ENCODE measurements around the gene SNX30.

SNX30 gene

DNA sequence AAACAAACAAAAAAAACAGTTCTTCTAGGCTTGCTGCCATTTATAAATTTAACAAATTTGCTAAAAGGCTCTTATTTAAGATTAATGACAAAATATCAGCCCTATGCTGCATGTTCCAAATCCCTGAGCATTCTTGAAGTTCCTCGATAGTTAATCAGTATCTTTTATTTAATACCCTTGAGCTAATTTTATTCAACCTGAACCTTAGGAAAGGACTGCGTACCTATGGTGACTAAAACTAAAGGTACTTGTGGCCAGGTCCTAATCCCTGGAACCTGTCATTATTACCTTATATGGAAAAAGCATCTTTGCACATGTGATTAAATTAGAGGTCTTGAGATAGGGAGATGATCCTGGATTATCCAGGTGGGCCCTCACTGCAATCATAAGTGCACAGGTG lies 22.2 kb upstream of the SNX30 start:
- no peaks in the 10 kb centered on the region for H3K79me2 ChIP-seq (ENCODE audit: control insufficient read depth, insufficient read depth, low read length, poor library complexity)
- no peak overlapping the region for H3K4me3 ChIP-seq (ENCODE audit: low read depth, low read length)
- H4K12ac ChIP-seq (ENCODE audit: low read depth, low read length): no peak overlapping the region
- no peaks in the 10 kb centered on the region for H3K9me3 ChIP-seq (ENCODE audit: insufficient read depth, low read depth, low read length)
- no peaks in the 10 kb centered on the region for H3K27me3 ChIP-seq (ENCODE audit: insufficient read depth, low read length)
- H2BK120ac ChIP-seq (ENCODE audit: insufficient read depth, low read length, poor library complexity): no peak overlapping the region
- no peak for DNase-seq
- no peak overlapping the region for H4K91ac ChIP-seq (ENCODE audit: low read depth, low read length)
- no peak overlapping the region for H3K4me2 ChIP-seq (ENCODE audit: low read length)
- WGBS (ENCODE audit: extremely low coverage, insufficient coverage, insufficient read length): no CpG with 5 or more reads among the region's 2 CpGs
- no peak overlapping the region for H4K8ac ChIP-seq (ENCODE audit: low read depth, low read length)
- H3K14ac ChIP-seq (ENCODE audit: low read length): no peak overlapping the region
- no peak overlapping the region for H3K18ac ChIP-seq (ENCODE audit: low read length)
- H2BK12ac ChIP-seq (ENCODE audit: low read length): no peak overlapping the region
- H3K27ac ChIP-seq (ENCODE audit: low read depth, low read length): no peak overlapping the region
- H3K9ac ChIP-seq (ENCODE audit: low read length): no peak overlapping the region
- H2AK5ac ChIP-seq (ENCODE audit: low read length): no peak overlapping the region
- H3K23ac ChIP-seq (ENCODE audit: low read length): no peak overlapping the region
- H3K4me1 ChIP-seq (ENCODE audit: control insufficient read depth in 1 of 2, insufficient read depth in 2 of 2, low read length in 2 of 2): no peaks in the 10 kb centered on the region
- no peaks in the 10 kb centered on the region for H3K36me3 ChIP-seq (ENCODE audit: control insufficient read depth in 1 of 2, insufficient read depth in 2 of 2, low read length in 2 of 2)
- no peaks in the 10 kb centered on the region for H3K79me1 ChIP-seq (ENCODE audit: low read length)
- H2AFZ ChIP-seq (ENCODE audit: insufficient read depth, low read length, poor library complexity): no peak overlapping the region
- H2BK5ac ChIP-seq (ENCODE audit: low read depth, low read length, poor library complexity): no peak overlapping the region
- no peak overlapping the region for H3K4ac ChIP-seq (ENCODE audit: low read depth, low read length)

DNA sequence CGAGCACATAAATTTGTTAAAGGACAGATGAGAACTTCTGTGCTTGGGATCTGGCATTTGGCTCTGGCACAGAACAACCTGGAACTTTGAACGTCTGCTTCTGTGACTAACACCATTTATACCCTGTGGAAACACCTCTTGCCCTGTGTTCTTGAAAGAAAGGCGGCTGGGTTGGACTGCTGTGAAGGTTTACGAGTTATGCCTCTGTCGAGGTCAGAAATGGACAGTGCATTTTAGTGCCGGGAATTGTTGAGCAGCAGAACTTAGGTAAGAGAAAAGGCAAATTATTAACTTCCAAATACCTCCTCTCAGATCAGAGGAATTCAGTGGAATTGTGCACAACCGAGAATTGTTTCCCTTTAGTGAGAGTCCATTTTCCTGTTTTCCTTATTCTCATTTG lies 18.6 kb upstream of the SNX30 start:
- Histone ChIP-seq H4K12ac (ENCODE audit: low read depth, low read length) (no peak overlapping the region), H3K4me2 (ENCODE audit: low read length) (no peak overlapping the region), H4K91ac (ENCODE audit: low read depth, low read length) (no peak overlapping the region), H3K18ac (ENCODE audit: low read length) (no peak overlapping the region), H3K27ac (ENCODE audit: low read depth, low read length) (no peak overlapping the region), H3K23ac (ENCODE audit: low read length) (no peak overlapping the region), H3K4me3 (ENCODE audit: low read depth, low read length) (no peak overlapping the region), H3K4ac (ENCODE audit: low read depth, low read length) (no peak overlapping the region), H2BK120ac (ENCODE audit: insufficient read depth, low read length, poor library complexity) (no peak overlapping the region), H4K8ac (ENCODE audit: low read depth, low read length) (no peak overlapping the region), H3K9me3 (ENCODE audit: insufficient read depth, low read depth, low read length) (no peaks in the 10 kb centered on the region), H3K79me1 (ENCODE audit: low read length) (no peaks in the 10 kb centered on the region), H3K27me3 (ENCODE audit: insufficient read depth, low read length) (no peaks in the 10 kb centered on the region), H2BK12ac (ENCODE audit: low read length) (no peak overlapping the region), H2AK5ac (ENCODE audit: low read length) (no peak overlapping the region), H3K36me3 (ENCODE audit: control insufficient read depth in 1 of 2, insufficient read depth in 2 of 2, low read length in 2 of 2) (no peaks in the 10 kb centered on the region), H3K79me2 (ENCODE audit: control insufficient read depth, insufficient read depth, low read length, poor library complexity) (no peaks in the 10 kb centered on the region), H3K9ac (ENCODE audit: low read length) (no peak overlapping the region), H2AFZ (ENCODE audit: insufficient read depth, low read length, poor library complexity) (no peak overlapping the region), H2BK5ac (ENCODE audit: low read depth, low read length, poor library complexity) (no peak overlapping the region), H3K14ac (ENCODE audit: low read length) (no peak overlapping the region), H3K4me1 (ENCODE audit: control insufficient read depth in 1 of 2, insufficient read depth in 2 of 2, low read length in 2 of 2) (no peaks in the 10 kb centered on the region)
- WGBS (ENCODE audit: extremely low coverage, insufficient coverage, insufficient read length): no CpG with 5 or more reads among the region's 7 CpGs
- no peak for DNase-seq

DNA sequence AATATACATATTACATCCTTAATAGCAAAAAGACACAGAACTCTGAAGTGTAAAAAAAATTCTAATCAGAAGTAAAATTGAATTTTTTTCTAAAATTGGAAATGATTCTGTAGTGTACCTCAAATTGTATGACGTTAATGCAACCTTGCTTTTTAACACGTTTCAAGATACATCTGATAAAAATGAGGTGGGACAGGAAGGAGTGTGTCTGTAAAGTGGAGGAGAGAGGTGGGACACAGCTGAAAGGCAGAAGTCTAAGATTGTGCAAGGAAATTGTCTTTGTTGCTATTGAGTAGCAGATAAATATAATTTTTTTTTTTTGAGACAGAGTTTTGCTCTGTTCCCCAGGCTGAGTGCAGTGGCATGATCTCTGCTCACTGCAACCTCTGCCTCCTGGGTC lies 15.7 kb upstream of the SNX30 start:
- Histone ChIP-seq H3K79me2 (ENCODE audit: control insufficient read depth, insufficient read depth, low read length, poor library complexity) (no peaks in the 10 kb centered on the region), H4K12ac (ENCODE audit: low read depth, low read length) (no peak overlapping the region), H3K14ac (ENCODE audit: low read length) (no peak overlapping the region), H3K4me1 (ENCODE audit: control insufficient read depth in 1 of 2, insufficient read depth in 2 of 2, low read length in 2 of 2) (no peaks in the 10 kb centered on the region), H3K36me3 (ENCODE audit: control insufficient read depth in 1 of 2, insufficient read depth in 2 of 2, low read length in 2 of 2) (no peaks in the 10 kb centered on the region), H2BK12ac (ENCODE audit: low read length) (no peak overlapping the region), H2BK5ac (ENCODE audit: low read depth, low read length, poor library complexity) (no peak overlapping the region), H3K18ac (ENCODE audit: low read length) (no peak overlapping the region), H2AK5ac (ENCODE audit: low read length) (no peak overlapping the region), H3K4ac (ENCODE audit: low read depth, low read length) (no peak overlapping the region), H3K79me1 (ENCODE audit: low read length) (no peaks in the 10 kb centered on the region), H3K27me3 (ENCODE audit: insufficient read depth, low read length) (no peaks in the 10 kb centered on the region), H3K27ac (ENCODE audit: low read depth, low read length) (no peak overlapping the region), H4K91ac (ENCODE audit: low read depth, low read length) (no peak overlapping the region), H2BK120ac (ENCODE audit: insufficient read depth, low read length, poor library complexity) (no peak overlapping the region), H3K4me3 (ENCODE audit: low read depth, low read length) (no peak overlapping the region), H3K9me3 (ENCODE audit: insufficient read depth, low read depth, low read length) (no peaks in the 10 kb centered on the region), H3K23ac (ENCODE audit: low read length) (no peak overlapping the region), H3K9ac (ENCODE audit: low read length) (no peak overlapping the region), H4K8ac (ENCODE audit: low read depth, low read length) (no peak overlapping the region), H3K4me2 (ENCODE audit: low read length) (no peak overlapping the region), H2AFZ (ENCODE audit: insufficient read depth, low read length, poor library complexity) (no peak overlapping the region)
- DNase-seq: no peak
- whole genome bisulfite sequencing (ENCODE audit: extremely low coverage, insufficient coverage, insufficient read length): no CpG with 5 or more reads among the region's 2 CpGs

DNA sequence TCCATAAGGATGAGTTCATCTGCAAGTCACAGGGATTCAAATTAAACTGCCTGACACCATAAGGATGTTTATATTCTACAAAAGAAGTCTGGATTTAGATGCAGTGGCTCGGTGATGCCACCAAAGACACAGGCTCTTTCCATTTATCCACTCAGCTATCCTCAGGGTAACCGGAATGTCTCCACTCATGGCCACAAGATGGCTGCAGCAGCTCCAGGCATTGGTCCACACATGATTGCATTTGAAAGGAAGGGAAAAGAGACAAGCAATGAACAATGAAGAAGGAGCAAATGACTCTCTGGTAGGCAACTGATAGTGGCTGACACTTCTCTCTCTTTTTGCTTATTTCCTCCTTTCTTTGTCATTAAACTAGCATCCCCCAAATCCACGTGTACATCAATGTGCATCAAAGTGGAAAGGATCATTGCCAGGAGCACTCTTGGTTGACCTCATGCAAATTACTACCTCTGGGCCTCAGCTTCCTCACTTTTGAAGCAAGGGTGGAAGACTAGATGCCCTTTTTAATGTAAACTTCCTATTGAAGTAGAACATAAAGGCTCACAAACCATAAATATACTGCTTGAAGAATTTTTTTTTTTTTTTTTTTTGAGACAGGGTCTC lies 7.2 kb upstream of the SNX30 start:
- H2BK120ac ChIP-seq (ENCODE audit: insufficient read depth, low read length, poor library complexity): no peak overlapping the region
- H4K8ac ChIP-seq (ENCODE audit: low read depth, low read length): no peak overlapping the region
- H3K14ac ChIP-seq (ENCODE audit: low read length): no peak overlapping the region
- H3K4me1 ChIP-seq (ENCODE audit: control insufficient read depth in 1 of 2, insufficient read depth in 2 of 2, low read length in 2 of 2): no peaks in the 10 kb centered on the region
- no peak overlapping the region for H4K91ac ChIP-seq (ENCODE audit: low read depth, low read length)
- no peaks in the 10 kb centered on the region for H3K36me3 ChIP-seq (ENCODE audit: control insufficient read depth in 1 of 2, insufficient read depth in 2 of 2, low read length in 2 of 2)
- no peak overlapping the region for H3K4me2 ChIP-seq (ENCODE audit: low read length)
- no peak overlapping the region for H3K27ac ChIP-seq (ENCODE audit: low read depth, low read length)
- no peak overlapping the region for H3K18ac ChIP-seq (ENCODE audit: low read length)
- no peak overlapping the region for H3K23ac ChIP-seq (ENCODE audit: low read length)
- no peak overlapping the region for H2AK5ac ChIP-seq (ENCODE audit: low read length)
- no peaks in the 10 kb centered on the region for H3K79me2 ChIP-seq (ENCODE audit: control insufficient read depth, insufficient read depth, low read length, poor library complexity)
- no CpG with 5 or more reads among the region's 3 CpGs for WGBS (ENCODE audit: extremely low coverage, insufficient coverage, insufficient read length)
- no peaks in the 10 kb centered on the region for H3K9me3 ChIP-seq (ENCODE audit: insufficient read depth, low read depth, low read length)
- H3K79me1 ChIP-seq (ENCODE audit: low read length): no peaks in the 10 kb centered on the region
- no peaks in the 10 kb centered on the region for H3K27me3 ChIP-seq (ENCODE audit: insufficient read depth, low read length)
- no peak overlapping the region for H3K9ac ChIP-seq (ENCODE audit: low read length)
- H2BK12ac ChIP-seq (ENCODE audit: low read length): no peak overlapping the region
- H2AFZ ChIP-seq (ENCODE audit: insufficient read depth, low read length, poor library complexity): no peak overlapping the region
- no peak overlapping the region for H2BK5ac ChIP-seq (ENCODE audit: low read depth, low read length, poor library complexity)
- H3K4me3 ChIP-seq (ENCODE audit: low read depth, low read length): no peak overlapping the region
- H4K12ac ChIP-seq (ENCODE audit: low read depth, low read length): no peak overlapping the region
- peak in 1 of 2 donors; percentile 31 for DNase-seq
- H3K4ac ChIP-seq (ENCODE audit: low read depth, low read length): no peak overlapping the region
